Measurements from ENCODE around the gene PTGER3. TPM values are rescaled to one million over a fixed set of nuclear protein-coding genes. Genes with fewer than 3 reads are reported as not detected.
"Not testable (repeated sequence)": the region's sequence is repeated elsewhere in the genome, so short reads cannot be mapped to it uniquely, and the experiment has no call there.

The PTGER3 gene
- total and polyA plus RNA-seq, 9 donors: 0.86 to 8.9 (median 3.5) TPM

DNA sequence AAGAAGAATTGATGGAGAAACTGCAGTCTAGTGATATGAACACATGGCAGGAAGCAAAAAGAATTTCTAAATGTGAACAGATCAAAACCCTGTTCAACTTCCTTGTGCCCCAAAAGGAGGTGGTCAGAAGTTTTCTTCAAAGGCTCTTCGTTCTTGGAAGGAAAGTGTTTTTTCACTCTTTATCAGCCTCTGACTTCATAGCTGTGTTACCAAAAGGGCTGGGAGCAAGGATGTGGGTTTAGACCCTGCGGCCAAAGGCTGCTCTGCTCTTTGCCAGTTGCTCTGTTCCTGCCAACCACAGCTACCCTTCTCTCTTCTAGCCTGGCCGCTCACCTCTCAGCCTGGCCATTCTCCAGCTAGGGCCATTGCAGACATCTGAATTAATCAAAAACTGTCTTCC lies 53.8 kb downstream of the PTGER3 start:
- 73 to 85% (median 75%) methylated on average over 3 of the region's 3 CpGs for WGBS, 3 donors
- H3K27ac ChIP-seq: no peak overlapping the region
- no peaks in the 10 kb centered on the region for H3K36me3 ChIP-seq
- H3K9me3 ChIP-seq: no peaks in the 10 kb centered on the region
- H3K27me3 ChIP-seq: no peaks in the 10 kb centered on the region
- TF ChIP-seq EP300 (IDR thresholded peaks at IDR 0.05) (no peak), POLR2A (IDR thresholded peaks at IDR 0.05) (no peak)
- TF ChIP-seq, protein P1, sequence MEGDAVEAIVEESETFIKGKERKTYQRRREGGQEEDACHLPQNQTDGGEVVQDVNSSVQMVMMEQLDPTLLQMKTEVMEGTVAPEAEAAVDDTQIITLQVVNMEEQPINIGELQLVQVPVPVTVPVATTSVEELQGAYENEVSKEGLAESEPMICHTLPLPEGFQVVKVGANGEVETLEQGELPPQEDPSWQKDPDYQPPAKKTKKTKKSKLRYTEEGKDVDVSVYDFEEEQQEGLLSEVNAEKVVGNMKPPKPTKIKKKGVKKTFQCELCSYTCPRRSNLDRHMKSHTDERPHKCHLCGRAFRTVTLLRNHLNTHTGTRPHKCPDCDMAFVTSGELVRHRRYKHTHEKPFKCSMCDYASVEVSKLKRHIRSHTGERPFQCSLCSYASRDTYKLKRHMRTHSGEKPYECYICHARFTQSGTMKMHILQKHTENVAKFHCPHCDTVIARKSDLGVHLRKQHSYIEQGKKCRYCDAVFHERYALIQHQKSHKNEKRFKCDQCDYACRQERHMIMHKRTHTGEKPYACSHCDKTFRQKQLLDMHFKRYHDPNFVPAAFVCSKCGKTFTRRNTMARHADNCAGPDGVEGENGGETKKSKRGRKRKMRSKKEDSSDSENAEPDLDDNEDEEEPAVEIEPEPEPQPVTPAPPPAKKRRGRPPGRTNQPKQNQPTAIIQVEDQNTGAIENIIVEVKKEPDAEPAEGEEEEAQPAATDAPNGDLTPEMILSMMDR (IDR thresholded peaks at IDR 0.05): no peak
- no peak for DNase-seq
- H3K4me3 ChIP-seq: no peak overlapping the region
- intact Hi-C loops (cut with DNase I): no loop called here
- H3K4me1 ChIP-seq (ENCODE audit: insufficient read depth): no peaks in the 10 kb centered on the region

DNA sequence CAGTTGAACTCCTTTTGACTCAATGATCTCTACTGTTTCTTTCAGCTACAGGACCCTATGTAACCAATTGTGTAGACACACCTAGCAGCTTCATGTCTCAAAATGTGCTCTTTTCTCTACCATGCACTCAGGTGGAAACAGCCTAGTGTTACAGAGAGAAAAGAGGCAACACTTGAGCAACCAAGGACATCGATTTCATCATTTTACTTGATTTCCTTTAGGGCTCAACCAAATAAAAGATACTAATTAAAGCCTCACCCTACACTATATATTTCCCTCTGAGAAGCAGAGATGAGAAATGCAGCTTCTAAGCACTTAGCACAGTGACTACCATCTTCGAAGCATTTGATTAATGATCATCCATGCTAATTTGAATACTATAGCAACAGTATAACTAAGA lies 55.1 kb downstream of the PTGER3 start:
- WGBS, 3 donors: 82 to 89% (median 83%) methylated on average over 2 of the region's 2 CpGs
- intact Hi-C loops (cut with DNase I): no loop called here

GRCh38 chr1:70990469-70991253 lies 57.0 kb downstream of the PTGER3 start:
- DNase-seq: no peak
- no peaks in the 10 kb centered on the region for H3K9me3 ChIP-seq
- H3K4me3 ChIP-seq: no peak overlapping the region
- no peak overlapping the region for H3K27ac ChIP-seq
- no peaks in the 10 kb centered on the region for H3K4me1 ChIP-seq (ENCODE audit: insufficient read depth)
- intact Hi-C loops (cut with DNase I): no loop called here
- TF ChIP-seq, protein P1 (IDR thresholded peaks at IDR 0.05): no peak
- TF ChIP-seq POLR2A (IDR thresholded peaks at IDR 0.05): no peak
- no peak for TF ChIP-seq EP300 (IDR thresholded peaks at IDR 0.05)
- WGBS, 3 donors: 42 to 50% (median 48%) methylated on average over 3 of the region's 3 CpGs
- H3K27me3 ChIP-seq: no peaks in the 10 kb centered on the region
- no peaks in the 10 kb centered on the region for H3K36me3 ChIP-seq

More for the DNA sequence above, 55.1 kb downstream of the PTGER3 start:
- no peak for TF ChIP-seq POLR2A (IDR thresholded peaks at IDR 0.05)
- no peak overlapping the region for H3K4me3 ChIP-seq
- no peaks in the 10 kb centered on the region for H3K4me1 ChIP-seq (ENCODE audit: insufficient read depth)
- H3K36me3 ChIP-seq: no peaks in the 10 kb centered on the region
- no peaks in the 10 kb centered on the region for H3K27me3 ChIP-seq
- no peaks in the 10 kb centered on the region for H3K9me3 ChIP-seq
- DNase-seq: no peak
- H3K27ac ChIP-seq: no peak overlapping the region

GRCh38 chr1:70987497-70987896 lies 60.1 kb downstream of the PTGER3 start:
- no peaks in the 10 kb centered on the region for H3K9me3 ChIP-seq
- intact Hi-C loops (cut with DNase I): no loop called here
- H3K36me3 ChIP-seq: no peaks in the 10 kb centered on the region
- no peak overlapping the region for H3K27ac ChIP-seq
- no peaks in the 10 kb centered on the region for H3K4me1 ChIP-seq (ENCODE audit: insufficient read depth)
- TF ChIP-seq, protein P1 (IDR thresholded peaks at IDR 0.05): no peak
- TF ChIP-seq EP300 (IDR thresholded peaks at IDR 0.05) (no peak), POLR2A (IDR thresholded peaks at IDR 0.05) (no peak)
- no peak overlapping the region for H3K4me3 ChIP-seq
- H3K27me3 ChIP-seq: no peaks in the 10 kb centered on the region
- 80 to 88% (median 81%) methylated on average over 2 of the region's 2 CpGs for WGBS, 3 donors
- DNase-seq: no peak

GRCh38 chr1:70985776-70986225 lies 61.8 kb downstream of the PTGER3 start:
- intact Hi-C loops (cut with DNase I); H3K4me1 ChIP-seq (ENCODE audit: insufficient read depth): not testable (repeated sequence)

GRCh38 chr1:70985278-70985677 lies 62.3 kb downstream of the PTGER3 start:
- H3K4me1 ChIP-seq (ENCODE audit: insufficient read depth); H3K27ac ChIP-seq; H3K27me3 ChIP-seq; DNase-seq; H3K9me3 ChIP-seq; intact Hi-C loops (cut with DNase I); H3K36me3 ChIP-seq; H3K4me3 ChIP-seq: not testable (repeated sequence)
- 83 to 86% (median 83%) methylated on average over 2 of the region's 2 CpGs for WGBS, 3 donors

More at GRCh38 chr1:70985776-70986225, 61.8 kb downstream of the PTGER3 start:
- H3K27me3 ChIP-seq, DNase-seq, H3K9me3 ChIP-seq, H3K4me3 ChIP-seq, H3K36me3 ChIP-seq, H3K27ac ChIP-seq: not testable (repeated sequence)
- 92 to 93% (median 92%) methylated on average over 5 of the region's 5 CpGs for WGBS, 3 donors

Data from ovary (tissue), 9 donors.